EL (cell line): ENCODE results near the gene SLC25A19.
"Not testable (repeated sequence)": the region's sequence is repeated elsewhere in the genome, so short reads cannot be mapped to it uniquely, and the experiment has no call there.

Experiments used
- DNase-seq: peaks from one replicate; pipeline ENCODE4 v3.0.0-alpha.2; 2016

Gene SLC25A19

DNA sequence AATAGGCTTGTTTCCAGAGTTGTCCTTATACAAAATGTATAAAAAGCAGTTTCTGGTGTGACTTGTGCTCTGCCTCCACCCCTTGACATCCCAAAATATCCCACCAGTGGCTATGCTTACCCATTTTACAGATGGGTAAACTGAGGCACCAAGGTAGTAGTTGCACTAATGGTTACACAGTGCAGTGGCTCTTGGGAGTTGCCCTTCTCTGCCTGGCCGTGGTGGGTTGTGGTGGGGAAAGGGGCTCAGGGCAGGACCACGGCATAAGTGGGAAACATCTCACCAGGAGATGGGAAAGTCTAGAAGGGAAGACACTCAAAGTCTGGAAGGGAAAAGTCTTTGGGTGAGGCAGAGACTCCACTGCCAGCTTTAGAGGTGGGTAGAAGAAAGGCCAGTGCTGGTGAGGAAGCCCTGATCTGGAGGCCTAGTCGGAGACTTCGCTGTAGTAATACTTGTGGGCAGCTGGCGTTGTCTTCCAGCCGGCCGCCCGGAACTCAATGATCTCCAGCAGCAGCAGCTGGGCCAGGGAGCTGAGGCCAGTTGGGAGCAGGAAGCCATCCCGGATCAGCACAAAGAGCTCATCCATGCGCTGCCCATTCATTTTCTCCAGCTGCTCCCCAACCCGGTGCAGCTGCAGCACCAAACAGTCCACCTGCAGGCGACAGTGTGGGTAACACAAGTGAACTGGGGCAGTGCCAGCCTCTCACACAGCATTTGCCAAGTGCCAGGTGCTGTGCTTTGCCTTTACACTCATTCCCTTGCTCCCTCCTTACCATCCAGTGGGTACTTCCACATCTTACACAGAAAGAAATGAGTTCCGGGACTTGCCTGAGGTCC, 22.7 kb downstream of the SLC25A19 start:
- no peak for DNase-seq

DNA sequence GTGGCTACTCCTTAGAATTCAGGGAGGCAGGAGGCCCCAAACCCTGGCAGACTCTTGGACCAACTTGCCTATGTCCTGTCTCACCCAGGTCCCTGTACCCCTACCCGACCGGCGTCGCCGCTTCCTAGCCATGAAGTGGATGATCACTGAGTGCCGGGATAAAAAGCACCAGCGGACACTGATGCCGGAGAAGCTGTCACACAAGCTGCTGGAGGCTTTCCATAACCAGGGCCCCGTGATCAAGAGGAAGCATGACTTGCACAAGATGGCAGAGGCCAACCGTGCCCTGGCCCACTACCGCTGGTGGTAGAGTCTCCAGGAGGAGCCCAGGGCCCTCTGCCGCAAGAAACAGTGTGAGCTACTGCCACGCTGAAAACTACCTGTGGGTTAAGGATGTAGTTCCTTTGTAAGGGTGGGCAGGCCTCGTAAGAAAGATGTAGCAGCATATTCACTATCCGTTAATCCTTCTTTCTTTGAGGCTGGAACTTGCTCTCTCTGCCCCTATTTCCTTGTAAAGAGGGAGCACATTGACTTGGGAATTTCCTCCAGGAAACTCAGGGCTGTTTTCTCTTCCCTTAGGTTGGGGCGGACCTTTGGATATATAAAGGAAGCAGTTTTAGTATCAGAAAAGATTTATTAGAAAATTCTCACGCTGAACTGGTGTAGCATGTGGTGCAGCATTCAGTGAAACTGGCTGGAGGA, 23.5 kb downstream of the SLC25A19 start:
- no peak for DNase-seq

DNA sequence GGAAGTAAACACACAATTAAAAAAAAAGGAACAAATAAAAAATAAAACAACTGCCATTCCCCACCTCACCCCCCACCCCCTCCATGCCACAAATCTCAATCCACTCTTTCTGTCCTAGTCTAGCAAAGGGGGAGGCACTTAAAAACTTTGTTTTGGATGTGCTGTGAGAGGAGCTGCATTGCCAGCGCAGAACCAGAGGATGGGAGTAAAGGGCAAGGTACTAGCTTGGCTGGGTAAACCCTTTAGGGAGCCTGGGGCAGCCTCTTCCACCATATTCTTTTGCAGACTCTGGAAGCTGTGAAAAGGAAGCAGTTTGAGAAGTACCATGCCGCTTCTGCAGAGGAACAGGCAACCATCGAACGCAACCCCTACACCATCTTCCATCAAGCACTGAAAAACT, 26.2 kb downstream of the SLC25A19 start:
- no peak for DNase-seq

DNA sequence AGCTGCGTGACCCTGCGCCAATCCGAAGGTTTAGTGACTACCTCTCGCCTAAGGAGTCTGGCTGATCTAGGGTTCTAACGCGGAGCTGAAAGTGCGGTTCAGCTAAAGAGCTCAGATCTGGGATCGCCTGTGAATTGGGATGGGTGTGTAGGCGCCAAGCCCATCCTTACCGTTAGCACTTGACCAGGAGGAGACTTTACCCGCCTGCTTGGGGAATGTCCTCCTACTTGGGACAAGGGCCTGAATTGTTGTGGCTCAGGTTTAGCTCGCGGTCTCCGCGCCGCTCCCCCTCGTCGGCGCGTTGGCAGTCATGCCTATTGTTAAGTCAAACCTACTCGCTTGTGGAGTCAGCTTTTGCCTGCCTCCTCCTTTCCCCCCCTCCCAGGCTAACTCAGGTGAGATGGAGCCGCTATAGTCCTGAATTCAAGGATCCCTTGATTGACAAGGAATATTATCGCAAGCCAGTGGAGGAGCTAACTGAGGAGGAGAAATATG, 27.1 kb downstream of the SLC25A19 start:
- DNase-seq = no peak

DNA sequence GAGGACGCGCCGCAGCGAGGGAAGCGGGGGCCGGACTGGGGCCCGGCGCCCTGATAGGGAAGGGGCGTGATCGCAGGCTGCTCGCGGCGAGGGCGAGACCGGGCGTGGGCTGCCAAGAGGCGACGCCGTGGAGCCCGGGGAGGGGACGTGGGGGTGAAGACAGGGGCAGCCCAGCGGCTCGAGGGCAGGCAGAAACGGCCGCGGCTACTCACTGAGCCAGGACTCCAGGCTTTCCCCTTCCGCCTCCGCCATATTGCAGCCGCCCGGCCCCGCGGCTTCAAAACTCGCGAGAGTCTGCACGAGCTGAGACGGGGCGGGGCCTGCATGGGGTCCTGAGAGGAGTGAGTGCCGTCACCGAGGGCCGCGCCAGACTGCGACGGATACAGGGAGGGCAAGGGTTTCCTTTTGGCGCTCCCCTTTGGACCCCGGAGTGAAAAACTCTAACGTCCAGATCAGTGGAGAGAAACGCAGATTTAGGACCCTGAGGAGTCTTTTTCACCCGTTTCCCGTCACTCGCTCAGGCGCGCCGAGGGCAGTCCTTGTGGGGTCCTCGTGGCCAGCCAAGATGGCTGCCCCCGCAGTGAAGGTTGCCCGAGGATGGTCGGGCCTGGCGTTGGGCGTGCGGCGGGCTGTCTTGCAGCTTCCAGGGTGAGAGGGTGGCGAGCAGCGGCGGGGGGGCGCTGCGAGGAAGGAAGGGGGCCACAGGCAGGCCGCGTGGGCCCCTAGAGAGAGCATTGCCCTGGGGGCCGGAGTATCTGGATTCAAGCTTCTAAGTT, 27.7 kb downstream of the SLC25A19 start, which contains the start of the genes GGA3 and MRPS7:
Gene GGA3, minus strand, starts transcription at position 271 of the 776 bp plus-strand sequence. Its CDS starts 19 bp downstream, at position 252.
Gene MRPS7, plus strand, starts transcription at position 544 of the 776 bp plus-strand sequence. Its CDS starts 22 bp downstream, at position 566.
- peak; percentile 94 for DNase-seq

DNA sequence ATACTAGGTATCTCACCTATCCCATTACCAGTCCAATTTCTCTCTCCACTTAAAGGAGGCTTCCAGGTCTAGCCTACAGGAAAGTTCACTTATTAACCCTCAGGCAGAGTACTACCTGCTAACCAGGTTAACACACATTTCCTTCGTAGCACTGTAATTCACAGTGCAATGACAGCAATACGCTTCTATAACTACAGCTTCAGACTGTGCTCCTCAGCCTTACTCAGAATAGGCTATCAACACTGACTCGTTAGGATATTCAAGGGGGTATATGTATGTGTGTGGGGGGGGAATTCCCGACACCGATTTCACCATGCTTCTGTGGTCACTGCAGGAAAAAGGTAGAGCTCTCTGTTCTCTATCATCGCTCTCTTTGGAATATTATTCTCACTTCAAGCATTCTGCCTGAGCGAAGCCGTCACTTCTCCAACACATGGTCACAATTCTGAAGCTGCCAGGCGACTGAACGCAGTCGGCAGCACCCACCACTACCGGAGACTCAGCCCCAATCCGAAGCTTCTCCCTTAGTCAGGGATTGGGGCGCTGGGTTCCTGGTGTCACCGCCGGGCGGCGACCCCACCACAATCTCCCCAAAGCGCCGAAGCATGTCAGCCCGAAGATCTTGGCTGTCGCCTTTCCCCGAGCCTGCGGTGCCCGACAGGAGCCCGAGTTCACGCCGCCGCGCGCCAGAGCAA, 28.4 kb downstream of the SLC25A19 start:
- DNase-seq = no peak

DNA sequence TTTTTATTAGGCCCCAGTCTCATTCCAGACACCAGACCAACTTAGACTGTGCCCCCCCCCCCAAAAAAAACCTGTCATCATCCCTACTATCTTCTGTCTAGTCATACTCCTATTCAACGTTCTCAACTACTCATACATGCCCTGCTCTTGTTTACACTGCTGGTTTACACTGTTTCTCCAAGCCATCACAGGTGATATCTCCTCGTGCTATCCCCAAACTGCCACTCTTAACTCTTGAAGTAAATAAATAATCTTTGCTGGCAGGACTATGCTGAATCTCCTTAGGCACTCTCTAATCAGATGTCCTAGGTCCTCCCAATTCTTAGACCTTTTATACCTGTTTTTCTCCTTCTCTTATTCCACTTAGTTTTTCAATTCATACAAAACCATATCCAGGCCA, 32.0 kb downstream of the SLC25A19 start:
- not testable (repeated sequence) for DNase-seq

DNA sequence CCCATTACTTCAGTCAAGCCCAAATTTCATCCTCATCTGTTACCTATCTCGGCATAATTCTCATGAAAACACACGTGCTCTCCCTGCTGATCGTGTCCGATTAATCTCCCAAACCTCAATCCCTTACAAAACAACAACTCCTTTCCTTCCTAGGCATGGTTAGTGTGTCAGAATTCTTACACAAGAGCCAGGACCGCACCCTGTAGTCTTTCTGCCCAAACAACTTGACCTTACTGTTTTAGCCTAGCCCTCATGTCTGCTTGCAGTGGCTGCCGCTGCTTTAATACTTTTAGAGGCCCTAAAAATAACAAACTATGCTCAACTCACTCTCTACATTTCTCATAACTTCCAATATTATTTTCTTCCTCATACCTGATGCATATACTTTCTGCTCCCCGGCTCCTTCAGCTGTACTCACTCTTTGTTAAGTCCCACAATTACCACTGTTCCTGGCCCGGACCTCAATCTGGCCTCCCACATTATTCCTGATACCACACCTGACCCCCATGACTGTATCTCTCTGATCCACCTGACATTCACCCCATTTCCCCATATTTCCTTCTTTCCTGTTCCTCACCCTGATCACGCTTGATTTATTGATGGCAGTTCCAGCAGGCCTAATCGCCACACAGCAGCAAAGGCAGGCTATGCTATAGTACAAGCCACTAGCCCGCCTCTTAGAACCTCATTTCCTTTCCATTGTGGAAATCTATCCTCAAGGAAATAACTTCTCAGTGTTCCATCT, 33.1 kb downstream of the SLC25A19 start:
- not testable (repeated sequence) for DNase-seq

DNA sequence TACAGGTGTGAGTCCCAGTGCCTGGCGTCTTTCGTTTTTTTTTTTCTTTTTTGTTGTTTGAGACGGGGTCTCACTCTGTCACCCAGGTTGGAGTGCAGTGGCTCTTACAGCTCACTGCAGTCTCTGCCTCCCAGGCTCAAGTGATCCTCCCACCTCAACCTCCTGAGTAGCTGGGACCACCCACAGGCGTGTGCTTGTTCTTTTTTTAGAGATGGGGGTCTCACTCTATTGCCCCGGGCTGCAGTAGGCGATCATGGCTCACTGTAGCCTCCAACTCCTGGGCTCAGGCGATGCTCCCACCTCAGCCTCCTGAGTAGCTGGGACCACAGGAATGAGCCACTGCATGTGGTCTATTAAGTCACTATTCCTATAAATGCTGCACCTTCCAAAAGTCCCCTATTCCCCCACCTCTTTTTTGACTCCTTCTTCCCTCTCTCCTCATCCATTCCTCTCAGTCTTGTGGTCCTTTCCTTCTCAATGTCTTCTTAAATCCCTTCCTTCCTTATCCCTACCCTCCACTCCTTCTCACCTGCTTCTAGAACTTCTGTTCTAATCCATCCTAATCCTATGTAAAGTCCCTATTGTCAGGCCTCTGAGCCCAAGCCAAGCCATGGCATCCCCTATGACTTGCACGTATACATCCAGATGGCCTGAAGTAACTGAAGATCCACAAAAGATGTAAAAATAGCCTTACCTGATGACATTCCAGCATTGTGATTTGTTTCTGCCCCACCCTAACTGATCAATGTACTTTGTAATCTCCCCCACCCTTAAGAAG, 37.0 kb downstream of the SLC25A19 start:
- no peak for DNase-seq

DNA sequence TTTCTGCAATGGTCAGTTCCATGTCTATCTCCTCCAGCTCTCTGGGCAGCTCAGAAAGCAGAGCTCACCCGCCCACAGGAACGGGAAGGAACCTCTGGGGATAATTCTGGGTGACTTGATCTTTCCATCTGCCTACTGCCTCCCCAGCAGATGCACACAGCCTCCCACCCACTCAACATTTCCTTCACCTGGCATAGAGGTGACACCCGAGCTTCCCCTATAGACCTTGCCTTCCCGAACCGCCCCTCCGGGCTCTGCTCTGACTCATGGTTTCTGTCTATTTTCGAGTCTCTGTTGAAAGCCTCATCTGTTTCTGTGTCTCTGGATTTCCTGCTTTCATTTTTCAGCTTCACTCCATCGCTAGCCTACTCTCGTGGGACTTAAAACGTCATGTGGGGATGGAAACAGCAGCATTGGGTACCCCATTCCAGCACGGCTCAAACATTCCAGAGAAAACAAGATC, 39.2 kb downstream of the SLC25A19 start:
- no peak for DNase-seq

DNA sequence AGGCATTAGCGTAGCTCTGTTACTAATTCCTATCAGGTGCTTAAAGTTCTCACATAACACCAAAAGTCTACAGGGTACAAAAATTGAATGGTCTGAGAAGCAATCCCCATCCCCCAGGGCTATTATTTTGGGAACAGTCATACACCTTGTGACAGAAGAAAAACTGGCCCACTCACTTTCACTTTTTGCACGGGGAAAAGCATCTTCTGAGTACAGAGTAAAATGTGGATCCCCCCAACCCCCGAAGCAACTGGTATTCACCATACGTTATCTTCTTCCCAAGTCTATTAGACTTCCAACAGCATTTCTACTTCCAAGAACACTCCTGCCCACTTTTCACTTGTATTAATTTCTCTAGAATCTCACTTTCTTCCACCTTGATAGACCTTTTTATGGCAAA, 39.7 kb downstream of the SLC25A19 start:
- no peak for DNase-seq

DNA sequence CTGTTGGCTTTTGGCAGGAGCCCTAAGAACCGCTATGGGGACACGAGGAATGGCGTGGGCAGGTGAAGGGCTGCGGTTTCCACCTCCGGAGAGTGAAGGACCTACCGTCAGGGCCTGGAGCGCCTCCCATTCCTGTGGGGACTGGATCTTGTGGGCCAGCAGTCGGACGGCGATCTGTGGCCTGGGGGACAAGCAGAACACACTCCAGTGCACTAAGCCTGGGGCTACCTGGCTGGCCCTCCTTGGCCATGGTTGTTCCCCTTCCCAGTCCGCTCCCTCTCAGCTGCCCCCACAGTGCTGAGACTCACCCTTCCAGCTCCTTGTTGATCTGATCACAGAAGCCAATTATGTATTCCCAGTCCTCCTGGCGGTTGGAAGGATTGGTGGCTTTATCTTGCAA, 42.8 kb downstream of the SLC25A19 start:
- DNase-seq = no peak

DNA sequence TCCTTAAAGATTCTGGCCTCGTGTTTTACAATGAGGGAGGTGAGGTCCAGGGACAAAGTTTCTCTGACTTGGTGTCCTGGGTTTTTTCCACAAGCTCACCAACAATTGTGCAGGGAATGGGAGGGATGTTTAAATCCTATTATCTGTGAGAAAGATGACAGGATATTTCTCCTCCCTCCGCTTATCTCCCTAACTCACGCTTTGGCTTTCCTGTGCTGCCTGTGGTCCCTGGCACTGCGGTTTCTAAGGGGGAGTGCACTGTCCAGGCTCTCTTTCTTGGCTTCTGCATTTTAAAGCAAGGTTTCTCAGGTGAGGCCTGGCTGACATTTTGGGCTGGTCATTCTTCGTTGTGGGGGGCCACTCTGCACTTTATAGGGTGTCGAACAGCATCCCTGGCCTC, 44.2 kb downstream of the SLC25A19 start:
- no peak for DNase-seq

DNA sequence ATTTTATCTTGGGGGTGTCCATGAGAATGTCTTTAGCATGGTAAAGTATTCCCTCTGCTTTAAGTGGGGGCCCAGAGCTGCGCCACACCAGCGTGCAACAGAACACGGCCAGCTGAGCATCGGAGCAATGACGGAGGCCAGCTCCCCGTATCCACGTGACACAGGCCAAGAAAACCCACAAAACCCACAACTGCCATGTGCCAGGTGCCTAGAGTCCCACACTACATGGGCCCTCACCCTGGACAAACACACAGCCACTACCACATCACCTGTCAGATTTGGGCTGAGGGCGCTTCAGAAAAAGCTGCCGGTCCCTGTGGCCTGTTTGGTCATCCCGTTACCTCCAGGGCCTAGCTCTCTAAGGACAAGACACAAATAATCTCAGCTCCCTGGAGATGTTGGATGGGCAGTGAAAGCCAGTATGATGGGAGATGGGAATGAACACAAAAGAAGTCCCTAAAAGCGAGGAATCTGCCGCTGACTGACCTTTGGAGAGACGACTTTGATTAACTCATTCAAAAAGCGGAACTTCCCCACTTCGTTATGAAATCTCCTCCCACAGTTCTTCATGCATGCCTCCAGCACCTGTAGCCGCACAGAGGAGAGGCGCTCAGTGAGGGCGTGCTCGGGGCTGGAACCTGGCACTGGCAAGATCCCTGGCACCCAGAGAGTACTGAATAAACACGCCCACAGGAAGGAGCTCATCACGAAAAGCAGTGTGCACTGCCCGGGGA, 44.9 kb downstream of the SLC25A19 start:
- DNase-seq = no peak

DNA sequence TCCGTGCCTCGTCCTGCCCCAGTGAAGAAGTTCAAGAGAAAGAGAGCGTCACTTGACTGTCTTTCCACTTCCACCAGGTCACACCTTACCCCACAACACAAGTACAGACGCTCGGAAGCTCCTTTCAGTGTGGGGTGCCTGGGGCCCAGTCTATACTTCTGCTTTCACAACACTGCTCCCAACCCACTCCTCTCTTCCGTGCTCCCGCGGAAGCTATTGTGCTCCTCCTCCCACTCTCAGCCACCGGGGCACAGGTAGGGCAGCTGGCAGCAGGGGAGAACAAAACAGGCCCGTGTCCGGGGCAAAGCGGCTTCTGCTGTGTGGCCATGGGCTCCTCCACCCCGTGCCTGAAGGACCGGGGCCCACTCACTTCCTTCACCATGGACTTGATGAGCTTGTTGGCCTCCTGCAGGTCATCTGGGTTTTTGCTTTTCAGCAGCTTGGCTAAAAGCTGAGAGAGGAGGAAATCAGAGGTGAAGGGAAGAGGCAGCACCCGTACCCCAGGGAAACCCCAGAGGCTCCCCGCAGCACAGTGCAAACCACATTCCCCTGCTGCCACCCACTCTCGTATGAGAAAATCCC, 46.7 kb downstream of the SLC25A19 start:
- DNase-seq = no peak

DNA sequence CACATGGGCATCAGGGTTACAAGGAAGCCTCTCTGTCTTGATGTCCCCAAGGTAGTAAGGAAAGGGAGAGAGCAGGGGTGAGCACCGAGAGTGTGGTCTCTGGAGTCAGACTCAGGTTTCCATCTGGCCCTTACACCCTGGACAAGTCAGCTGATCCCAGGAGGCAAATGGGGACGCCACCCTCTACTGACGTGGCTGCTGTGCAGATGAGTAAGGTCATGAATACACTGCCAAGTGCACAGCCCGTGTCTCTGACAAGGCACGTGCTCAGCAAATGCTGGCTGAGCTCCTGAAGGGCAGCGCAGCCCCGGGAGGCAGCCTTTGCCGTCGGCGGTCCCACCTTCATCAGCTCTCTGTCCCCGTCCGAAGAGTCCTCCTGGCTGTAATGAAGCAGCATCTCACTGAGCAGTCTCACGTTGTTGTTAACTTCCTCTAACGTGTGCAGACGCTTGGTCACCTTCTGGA, 47.2 kb downstream of the SLC25A19 start:
- peak; percentile 42 for DNase-seq

DNA sequence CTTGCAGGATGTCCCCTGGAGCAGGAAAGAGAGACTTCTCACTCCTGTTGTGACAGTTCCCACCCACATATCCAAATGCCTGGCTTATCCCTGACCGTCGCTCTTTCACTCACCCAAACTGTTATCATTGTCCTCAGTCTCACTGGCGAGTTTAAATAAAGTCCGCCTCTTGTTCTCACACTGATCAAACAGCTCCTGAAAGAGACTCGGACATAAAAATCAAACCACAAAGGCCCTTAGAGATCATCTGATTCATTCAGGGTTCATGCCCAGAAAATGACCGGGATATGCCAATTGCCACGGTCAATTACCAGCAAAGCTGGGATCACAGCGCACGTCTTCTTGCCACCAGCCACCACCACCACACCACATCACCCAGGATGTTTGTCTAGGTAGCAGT, 47.7 kb downstream of the SLC25A19 start:
- no peak for DNase-seq

DNA sequence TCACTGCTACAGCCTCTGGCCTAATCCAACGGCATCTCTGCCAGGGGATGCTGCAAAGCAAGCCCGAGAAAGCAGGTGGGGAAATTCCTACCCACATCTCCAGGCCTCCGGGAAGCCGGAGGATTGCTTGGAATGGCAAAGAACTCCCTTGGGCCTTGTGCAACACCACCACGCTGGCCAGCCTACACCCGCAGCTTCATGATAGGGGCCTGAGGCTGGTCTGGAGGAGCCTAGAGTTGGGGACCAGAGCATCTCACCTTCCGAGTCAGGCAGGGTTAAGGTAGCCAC, 48.1 kb downstream of the SLC25A19 start:
- no peak for DNase-seq

DNA sequence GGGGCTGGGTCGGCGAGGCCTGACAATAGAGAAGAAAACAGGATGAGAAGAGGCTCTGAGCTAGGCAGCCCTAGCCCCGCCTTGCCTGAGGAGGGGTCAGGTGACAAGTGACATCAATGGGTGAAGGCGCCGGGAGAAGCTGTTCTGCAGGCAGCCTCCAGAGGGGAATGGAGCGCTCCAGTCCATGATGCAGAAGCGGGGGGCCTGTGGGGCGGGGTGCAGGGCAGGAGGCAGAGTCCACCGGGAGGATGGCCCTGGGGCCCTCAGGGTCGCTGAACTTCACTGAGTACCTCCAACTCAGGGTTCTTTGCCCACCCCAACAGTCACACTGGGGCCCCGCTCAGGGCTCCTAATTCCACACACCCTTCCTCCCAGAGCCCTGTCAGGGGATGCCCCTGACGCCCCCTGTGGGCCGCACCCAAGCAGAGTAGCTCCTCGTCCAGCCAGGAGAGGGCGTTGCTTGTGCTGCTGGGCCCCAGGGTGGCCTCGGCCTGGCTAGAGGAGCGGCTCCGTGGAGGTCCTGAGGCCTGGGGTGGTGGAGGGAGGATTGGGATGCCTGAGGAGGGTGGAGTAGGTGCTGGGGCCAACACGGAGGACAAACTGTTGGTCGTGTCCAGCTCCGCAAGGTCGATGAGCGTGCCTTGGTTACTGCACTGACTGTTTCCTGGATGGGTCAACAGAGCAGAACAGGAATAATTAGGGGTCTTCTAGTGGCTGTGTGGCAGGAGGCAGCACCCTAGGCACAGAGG, 48.7 kb downstream of the SLC25A19 start:
- DNase-seq = peak; percentile 44
